T47D (cell line): Measurements from ENCODE around the gene DUSP9.
"Not testable (repeated sequence)": the region's sequence is repeated elsewhere in the genome, so short reads cannot be mapped to it uniquely, and the experiment has no call there.

Experiments
- DNase-seq, 2 experiments: peaks; one replicate each; pipeline versions ENCODE4 v3.0.0 to v3.0.0-alpha.2; 2011 to 2012; ENCODE audit warnings: low read depth in 1 of 2, low spot score in 1 of 2
- JUND ChIP-seq: IDR thresholded peaks from 2 replicates; pipeline ENCODE4 v1.6.1; 2012; ENCODE audit warnings: low read depth
- in situ Hi-C: cut with HindIII; loops from 2 replicates; pipeline ENCODE4 v1.10.0; 2016; ENCODE audit warnings: low sequenced_read_pairs, low pct_unique_long_range_greater_than_20kb

DUSP9 gene

DNA sequence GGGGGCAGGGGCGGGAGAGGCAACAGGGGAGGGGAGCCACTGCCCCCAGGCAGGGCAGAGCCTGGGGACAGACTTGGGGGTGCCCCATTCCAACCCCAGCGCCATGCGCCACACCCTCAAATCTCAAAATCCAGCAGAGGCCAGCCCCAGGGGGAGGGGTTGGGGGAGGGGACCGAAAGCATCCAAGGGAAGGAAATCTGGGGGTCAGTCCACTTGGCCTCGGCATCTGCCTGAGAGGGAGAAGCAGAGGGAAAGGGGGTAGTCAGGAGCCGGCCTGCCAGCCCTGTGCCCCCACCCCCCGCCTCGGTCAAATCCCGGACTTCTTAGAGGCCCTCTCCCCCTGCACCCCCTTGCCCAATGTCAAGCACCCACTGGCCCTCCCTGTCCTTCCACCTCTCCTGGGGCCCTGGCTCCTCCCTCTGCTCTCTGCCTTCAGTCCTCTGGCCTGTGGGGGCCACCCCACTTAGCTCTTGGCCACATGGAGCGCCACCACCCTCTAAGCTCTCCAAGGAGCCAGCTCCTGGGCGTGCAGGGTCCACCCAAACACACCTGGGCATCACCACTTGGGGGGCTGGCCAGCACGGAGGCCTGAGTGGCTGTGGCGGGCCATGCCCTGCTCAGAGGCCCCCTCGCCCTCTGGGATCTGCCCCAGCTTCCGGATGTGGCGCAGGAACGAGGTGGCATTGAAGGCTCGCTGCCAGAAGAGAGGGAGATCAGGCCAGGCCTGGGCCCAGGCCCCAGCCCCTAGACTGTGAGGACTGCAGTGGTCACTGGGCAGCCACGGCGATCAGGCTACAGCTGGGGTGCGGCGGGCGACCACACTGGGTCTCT, 23.1 kb downstream of the DUSP9 start:
- in situ Hi-C loops = no loop called here
- DNase-seq = no peak
- no peak for TF ChIP-seq JUND

DNA sequence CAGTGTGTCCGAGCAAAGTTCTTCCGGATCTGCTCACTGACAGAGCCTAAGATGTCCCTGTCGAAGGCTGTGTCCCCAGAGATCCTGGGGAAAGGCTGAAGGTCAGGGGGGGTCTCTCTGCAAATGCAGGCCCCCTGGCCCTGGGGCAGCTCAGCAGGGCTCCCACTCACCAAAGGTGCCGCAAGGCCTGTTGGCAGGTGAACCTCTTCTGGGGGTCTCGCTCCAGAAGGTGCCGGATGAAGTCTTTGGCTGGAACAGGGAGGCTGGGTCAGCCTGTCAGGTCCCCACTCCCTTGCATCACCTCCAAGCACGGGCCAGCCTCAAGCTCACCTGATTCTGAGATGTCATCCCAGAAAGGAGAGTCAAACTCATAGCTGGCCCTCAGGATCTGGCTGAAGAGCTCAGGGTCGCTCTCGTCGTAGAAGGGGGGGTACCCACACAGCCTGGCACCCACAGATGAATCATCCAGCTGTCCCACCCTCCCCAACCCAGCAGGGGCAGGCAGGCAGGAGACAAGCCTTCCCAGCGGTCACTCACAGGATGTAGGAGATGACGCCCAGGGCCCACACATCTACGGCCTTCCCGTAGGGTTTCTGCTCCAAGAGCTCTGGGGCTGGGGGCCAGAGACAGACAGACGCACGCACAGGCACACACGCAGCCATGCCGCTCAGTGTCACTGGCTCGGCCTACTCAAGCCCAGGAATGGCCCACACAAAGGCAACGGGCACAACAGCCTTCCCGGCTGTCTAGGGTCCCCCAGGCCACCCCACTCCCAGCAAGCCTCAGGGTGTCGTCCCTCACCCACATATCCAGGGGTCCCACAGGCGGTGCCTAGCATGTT, 24.0 kb downstream of the DUSP9 start:
- no peak for DNase-seq
- in situ Hi-C loops = no loop called here
- TF ChIP-seq JUND = no peak

GRCh38 chrX:153671589-153672530, 24.9 kb downstream of the DUSP9 start:
- TF ChIP-seq JUND = no peak
- in situ Hi-C loops = no loop called here
- no peak for DNase-seq

- in situ Hi-C loops = no loop called here
Measured at GRCh38 chrX:153672531-153673427, 25.8 kb downstream of the DUSP9 start.

DNA sequence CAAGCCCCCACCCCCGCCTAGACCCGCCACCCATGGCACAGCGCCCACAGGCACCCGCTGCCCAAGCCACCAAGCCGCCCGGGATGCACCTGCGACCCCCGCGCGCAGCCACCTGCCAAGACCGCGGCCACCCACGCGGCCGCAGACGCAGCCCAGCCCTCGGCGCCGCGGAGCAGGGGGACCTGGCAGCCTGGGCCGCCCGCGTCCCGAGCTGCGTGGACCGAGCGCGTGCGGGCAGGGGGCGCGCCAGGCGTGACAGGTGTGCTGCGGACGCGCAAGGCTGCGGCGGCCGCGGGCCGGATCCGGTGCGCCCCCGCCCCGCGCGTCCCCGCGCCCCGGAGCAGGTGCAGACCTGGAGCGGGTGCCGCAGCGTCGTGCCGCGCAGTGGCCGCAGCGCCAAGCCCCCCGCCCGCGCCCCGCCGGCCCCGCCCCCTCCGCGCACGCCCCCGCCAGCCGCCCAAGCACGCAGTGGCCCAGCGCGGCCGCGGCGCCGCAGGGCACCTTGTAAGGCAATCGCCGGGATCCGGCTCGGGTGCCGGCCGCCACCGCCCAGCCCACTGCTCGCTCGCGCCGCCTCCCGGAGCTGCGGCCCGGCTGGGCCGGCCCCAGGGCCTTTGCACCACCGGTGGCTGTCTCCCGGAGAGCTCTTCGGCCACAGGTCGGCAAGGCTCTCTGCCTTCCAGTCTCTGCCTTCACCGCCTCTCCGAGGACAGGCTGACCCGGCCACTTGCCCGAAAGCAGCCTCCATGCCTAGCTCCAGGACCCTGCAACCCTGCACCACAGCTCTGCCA, 26.6 kb downstream of the DUSP9 start, which contains the start of gene PNCK:
PNCK (minus strand) TSS at position 386 of the 791 bp plus-strand sequence. CDS start 737 bp downstream, outside the sequence.
- no peak for DNase-seq
- no peak for TF ChIP-seq JUND
- in situ Hi-C loops = no loop called here

More at GRCh38 chrX:153672531-153673427, 25.8 kb downstream of the DUSP9 start:
- DNase-seq = no peak
- no peak for TF ChIP-seq JUND

DNA sequence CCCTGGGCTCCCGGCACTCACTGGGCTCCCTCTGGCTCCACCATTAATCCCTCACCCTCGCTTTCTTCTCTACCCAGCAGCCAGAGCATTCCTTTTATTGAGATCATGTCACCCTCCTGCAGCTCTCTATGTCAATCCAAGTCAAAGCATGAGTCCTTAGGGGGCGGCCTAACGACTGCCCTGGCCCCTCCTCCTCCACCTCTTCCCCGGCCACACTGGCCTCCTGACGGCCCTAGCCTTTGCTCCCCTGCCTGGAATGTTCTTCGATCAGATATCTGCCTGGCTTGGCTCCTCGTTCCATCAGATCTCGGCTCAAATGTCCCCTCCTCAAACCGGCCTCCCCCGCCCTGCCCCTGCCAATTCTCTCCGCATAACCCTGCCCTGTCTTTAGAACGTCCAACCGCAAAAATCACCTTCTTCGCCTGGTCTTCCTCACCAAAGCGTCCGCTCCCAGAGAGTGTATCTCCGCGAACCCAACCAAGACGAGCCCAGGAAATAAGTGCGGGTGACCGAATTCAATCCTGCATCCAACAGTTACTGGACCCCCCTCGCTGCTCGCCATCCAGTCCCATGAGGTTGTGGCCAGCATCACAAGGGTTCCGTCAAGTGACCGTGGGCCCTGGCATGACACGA, 27.3 kb downstream of the DUSP9 start:
- in situ Hi-C loops = no loop called here
- DNase-seq = no peak
- TF ChIP-seq JUND = no peak

DNA sequence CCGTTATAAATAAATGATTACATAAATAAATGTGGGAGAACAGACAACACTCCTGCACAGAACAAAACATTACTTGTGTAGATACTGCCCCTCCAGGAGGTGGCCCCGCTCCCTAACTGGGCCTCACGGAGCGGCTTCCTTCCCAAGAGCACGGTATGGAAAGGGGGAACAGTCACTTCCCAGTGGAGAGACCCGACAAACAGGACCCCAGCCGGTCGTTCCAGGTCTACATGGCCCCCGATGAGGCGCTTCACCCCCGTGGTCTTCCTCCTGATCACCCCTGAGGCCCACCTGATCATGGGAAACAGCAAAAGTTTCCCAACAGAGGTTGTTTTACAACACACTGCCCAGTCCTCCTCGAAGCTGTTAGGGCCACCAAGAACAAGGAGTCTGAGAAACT, 34.2 kb downstream of the DUSP9 start:
- DNase-seq = no peak
- in situ Hi-C loops = no loop called here
- no peak for TF ChIP-seq JUND

DNA sequence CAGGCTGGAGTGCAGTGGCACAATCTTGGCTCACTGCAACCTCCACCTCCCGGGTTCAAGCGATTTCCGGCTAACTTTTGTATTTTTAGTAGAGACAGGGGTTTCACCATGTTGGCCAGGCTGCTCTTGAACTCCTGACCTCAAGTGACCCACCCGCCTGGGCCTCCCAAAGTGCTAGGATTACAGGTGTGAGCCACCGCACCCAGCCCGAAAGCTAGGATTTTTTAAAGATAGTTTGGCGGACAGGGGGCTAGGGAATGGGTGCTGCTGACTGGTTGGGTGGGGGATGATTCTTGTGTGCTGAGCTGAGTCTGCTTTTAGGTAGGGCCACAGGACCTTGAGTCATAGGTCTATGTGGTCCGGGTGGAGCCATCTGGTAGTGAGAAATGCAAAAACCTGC, 36.5 kb downstream of the DUSP9 start:
- DNase-seq, in situ Hi-C loops: not testable (repeated sequence)

GRCh38 chrX:153684467-153685155, 37.6 kb downstream of the DUSP9 start:
- no peak for DNase-seq
- in situ Hi-C loops = no loop called here

DNA sequence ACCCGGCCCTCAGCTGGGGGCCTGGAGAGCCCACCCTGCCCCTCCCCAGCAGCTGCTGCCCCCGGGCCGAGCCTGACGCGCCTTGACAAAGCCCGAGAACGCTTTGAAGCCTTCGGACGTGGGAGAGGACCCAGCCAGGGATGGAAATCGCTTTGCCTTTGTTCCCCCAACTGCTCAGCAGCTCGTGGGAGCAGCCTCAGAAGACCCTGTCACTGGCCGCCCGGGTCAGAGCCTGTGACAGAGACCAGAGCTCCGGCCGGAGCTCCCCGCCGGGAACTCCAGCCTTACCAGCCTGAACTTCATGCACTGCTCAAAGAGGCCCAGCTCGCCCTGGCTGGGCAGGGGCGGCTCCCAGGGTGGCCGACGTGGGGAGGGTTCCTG, 38.1 kb downstream of the DUSP9 start:
- TF ChIP-seq JUND = no peak
- in situ Hi-C loops = no loop called here
- no peak for DNase-seq

More at GRCh38 chrX:153684467-153685155, 37.6 kb downstream of the DUSP9 start:
- no peak for TF ChIP-seq JUND
